Omental fat pad (tissue), 4 donors: ENCODE results near the gene ARIH1. TPM values are rescaled to one million over a fixed set of nuclear protein-coding genes. Genes with fewer than 3 reads are reported as not detected.

Experiments used
- ATAC-seq: fragments of 150-250 bp; one replicate; pipeline ENCODE4 v1.9.1; 2016; ENCODE audit warnings: mild to moderate bottlenecking, moderate library complexity; ENCODE audit not compliant: low FRiP score
- DNase-seq: peaks from one replicate; pipeline ENCODE4 v3.0.0-alpha.2; 2019; ENCODE audit warnings: low spot score
- total RNA-seq, 4 donors: library from RNA; depleted of rRNA; stranded (reverse); fragments of >200 nt; gene quantifications; one replicate each; pipeline ENCODE4 v1.1.0, GENCODE V29; 2016
- TF ChIP-seq, protein P1 (sequence below), 3 donors: fragments of 450-650 bp; IDR thresholded peaks; one replicate each; pipeline ENCODE4 v1.5.1; 2016 to 2017; ENCODE audit warnings: antibody characterized with exemption in 3 of 3, mild to moderate bottlenecking in 3 of 3, moderate library complexity in 2 of 3

ARIH1 gene
- total RNA-seq, 4 donors from 2014 or later = 45.4 to 84.2 (median 63.2) TPM

DNA sequence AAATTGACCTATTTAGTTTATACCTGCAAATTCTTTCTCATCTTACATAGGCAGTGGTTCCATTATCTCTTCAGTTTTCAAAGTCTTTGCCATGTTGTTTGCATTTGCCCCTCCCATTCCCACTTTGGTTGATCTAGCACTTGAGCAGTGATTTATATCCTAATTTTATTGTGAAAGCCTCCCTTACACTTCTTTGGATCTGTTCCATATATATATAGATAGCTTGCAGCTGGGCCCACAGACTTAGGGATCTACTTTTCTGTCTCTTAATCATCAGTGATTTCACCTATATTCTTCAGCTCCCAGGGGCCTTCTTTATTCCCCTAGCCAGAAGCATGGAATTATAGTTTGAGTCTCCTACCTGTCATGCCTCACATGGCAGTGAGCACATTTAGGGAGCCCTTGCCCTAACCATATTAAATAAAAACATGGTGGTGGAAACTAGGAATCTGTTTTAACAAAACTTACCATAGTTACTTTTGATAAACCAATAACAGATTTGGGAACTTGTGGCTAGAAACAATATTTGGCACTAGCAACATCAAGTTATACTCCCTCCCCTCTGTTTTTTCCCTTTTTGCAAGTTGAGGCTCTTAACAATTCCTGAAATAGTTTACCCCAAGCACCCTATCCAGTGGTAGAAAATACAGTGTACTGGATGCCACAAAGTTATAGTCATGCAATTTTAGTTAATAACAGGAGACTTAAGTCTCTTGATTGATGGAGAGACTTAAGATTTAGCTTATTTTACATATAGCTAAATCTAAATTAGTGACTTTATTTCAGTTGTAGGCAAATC lies 41.7 kb downstream of the ARIH1 start:
- DNase-seq (no peak), ATAC-seq (no peak)
- TF ChIP-seq, protein P1, sequence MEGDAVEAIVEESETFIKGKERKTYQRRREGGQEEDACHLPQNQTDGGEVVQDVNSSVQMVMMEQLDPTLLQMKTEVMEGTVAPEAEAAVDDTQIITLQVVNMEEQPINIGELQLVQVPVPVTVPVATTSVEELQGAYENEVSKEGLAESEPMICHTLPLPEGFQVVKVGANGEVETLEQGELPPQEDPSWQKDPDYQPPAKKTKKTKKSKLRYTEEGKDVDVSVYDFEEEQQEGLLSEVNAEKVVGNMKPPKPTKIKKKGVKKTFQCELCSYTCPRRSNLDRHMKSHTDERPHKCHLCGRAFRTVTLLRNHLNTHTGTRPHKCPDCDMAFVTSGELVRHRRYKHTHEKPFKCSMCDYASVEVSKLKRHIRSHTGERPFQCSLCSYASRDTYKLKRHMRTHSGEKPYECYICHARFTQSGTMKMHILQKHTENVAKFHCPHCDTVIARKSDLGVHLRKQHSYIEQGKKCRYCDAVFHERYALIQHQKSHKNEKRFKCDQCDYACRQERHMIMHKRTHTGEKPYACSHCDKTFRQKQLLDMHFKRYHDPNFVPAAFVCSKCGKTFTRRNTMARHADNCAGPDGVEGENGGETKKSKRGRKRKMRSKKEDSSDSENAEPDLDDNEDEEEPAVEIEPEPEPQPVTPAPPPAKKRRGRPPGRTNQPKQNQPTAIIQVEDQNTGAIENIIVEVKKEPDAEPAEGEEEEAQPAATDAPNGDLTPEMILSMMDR (IDR thresholded peaks at IDR 0.05) = no peak

DNA sequence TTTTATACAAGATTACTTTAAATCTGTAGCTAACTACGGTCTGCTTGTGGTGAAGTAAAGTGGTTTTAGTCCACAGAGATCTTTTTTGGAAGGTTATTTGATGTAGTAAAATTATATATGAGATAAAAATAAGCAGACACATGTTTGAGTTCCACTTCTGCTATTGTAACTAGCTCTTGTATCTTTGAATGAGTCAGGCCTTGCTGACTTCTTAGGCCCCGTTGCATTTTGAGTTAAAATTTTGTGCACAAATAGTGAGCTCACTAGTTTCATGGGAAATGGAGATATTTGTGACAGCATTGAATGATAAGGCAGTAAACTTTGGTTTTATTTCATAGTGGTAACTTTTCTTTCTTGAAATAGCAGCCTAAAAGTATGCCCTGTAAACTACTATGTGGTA lies 42.6 kb downstream of the ARIH1 start:
- DNase-seq (no peak), ATAC-seq (no peak)
- TF ChIP-seq, protein P1 (IDR thresholded peaks at IDR 0.05) = no peak

DNA sequence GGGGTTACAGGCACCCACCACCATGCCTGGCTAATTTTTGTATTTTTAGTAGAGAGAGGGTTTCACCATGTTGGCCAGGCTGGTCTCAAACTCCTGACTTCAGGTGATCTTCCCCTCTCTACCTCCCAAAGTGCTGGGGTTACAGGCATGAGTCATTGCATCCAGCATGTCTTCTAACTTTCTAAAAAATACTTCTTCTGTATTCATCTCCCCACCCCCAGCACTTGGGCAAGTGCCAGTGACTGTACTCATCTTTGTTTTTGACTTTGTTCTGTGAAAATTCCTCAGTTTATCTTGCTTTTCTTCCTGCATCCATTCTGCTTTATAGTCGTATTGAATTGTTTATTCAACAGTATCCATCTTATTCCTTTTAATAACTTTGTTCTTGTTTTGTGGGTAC lies 47.6 kb downstream of the ARIH1 start:
- ATAC-seq = no peak
- TF ChIP-seq, protein P1 (IDR thresholded peaks at IDR 0.05) = no peak
- DNase-seq = no peak

DNA sequence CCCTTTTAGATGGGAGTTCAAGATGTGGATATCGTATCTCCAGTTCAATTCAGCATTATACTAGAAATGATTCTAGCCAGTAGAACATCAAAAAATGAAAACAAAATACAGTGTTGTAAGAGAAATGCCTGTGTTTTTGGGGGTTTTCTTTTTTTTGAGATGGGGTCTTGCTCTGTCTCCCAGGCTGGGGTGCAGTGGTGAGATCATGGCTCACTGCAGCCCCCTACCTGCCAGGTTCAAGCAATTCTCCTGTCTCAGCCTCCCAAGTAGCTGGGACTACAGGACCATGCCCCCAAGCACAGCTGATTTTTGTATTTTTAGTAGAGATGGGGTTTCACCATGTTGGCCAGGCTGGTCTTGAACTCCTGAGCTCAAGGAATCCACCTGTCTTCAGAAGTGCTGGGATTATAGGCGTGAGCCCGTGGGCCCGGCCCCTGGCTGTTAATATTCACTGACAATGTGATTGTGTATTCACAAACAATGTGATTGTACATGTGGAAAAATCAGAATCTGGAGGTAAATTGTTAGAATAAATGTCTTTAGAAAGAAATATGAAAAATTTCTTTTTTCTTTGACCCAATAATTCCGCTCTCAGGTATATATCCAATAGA lies 59.0 kb downstream of the ARIH1 start:
- TF ChIP-seq, protein P1 (IDR thresholded peaks at IDR 0.05) = no peak
- ATAC-seq = no peak
- DNase-seq = no peak

DNA sequence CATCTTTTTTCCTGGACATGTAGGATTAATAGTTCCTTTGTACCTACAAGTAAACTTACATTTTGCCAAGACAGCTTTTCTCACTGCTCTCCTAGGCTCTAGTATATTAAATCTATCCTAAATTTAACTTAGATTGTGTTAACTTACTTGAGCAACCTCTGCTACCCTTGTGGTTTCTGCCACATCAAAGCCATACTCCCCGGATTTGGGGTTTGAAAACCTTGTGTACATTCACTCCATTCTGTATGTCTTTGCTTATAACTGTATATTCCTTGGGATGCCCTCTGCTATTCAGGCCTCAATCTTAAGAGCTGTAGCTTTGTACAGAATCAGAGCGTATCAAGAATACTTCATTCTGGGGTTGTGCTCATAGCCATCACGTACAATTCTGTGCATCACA lies 60.4 kb downstream of the ARIH1 start:
- TF ChIP-seq, protein P1 (IDR thresholded peaks at IDR 0.05) = no peak
- ATAC-seq (no peak), DNase-seq (no peak)

DNA sequence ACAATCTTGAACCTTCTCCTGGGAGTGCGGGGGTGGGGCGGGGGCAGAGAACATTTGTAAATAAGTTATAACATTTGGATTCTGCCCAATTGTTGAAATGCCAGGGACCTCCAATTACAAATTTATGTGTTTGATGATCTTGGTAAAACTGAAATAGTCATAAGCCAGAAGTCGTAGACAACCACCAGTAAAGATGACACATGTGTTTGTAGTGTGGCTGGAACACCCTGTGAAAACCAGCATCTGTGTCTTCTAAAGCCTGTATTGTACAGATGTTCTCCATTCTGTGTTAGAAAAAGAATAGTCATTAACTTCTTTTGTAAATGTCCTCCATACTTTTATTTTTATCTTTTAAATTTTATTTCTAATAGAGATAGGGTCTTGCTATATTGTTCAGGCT lies 61.8 kb downstream of the ARIH1 start:
- ATAC-seq = no peak
- TF ChIP-seq, protein P1 (IDR thresholded peaks at IDR 0.05) = no peak
- DNase-seq = no peak

DNA sequence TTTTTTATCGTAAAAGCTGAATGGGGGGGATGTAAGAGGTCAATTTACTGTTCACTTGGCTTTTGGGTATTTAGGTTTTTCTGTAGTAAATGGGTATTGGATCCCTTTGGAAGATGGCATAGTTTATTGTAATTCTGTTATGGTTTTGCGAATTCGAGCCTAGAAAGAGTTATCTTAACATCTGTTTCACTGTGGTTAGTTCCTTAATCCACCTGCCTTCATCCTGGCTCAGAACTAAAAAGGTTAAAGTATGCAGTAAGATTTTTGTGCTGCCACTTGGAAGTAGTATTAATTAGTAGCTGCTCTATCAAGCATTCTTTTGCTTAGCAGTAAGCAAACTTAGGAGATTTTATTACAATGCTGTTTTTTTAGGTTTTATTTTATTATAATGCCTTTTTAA lies 62.4 kb downstream of the ARIH1 start:
- ATAC-seq (no peak), DNase-seq (no peak)
- TF ChIP-seq, protein P1 (IDR thresholded peaks at IDR 0.05) = no peak
